Frontal cortex (tissue), 4 donors: ENCODE measurements around the gene CACNA1B. TPM values are rescaled to one million over a fixed set of nuclear protein-coding genes. Genes with fewer than 3 reads are reported as not detected.

Source experiments
- DNase-seq, 2 donors: peaks; one replicate each; pipeline ENCODE4 v3.0.0; 2012; ENCODE audit warnings: low spot score in 2 of 2
- FAIRE-seq: peaks from 2 replicates; lab custom pipeline; 2012; peaks lifted over from hg19 to GRCh38; lab: Jason Lieb, UNC
- total RNA-seq: library from RNA; depleted of rRNA; stranded (reverse); fragments of >200 nt; gene quantifications from one replicate; pipeline ENCODE4 v1.2.3, GENCODE V29; 2014
- donor health status: control.
- donor health status: control.
- donor health status: control.

Gene CACNA1B
- total RNA-seq, 1 donor from 2014 or later, result 31.4 TPM

- FAIRE-seq (no peak), DNase-seq (peak in 1 of 2 donors; percentile 58)
Measured at GRCh38 chr9:138044485-138045383, 167.2 kb downstream of the CACNA1B start.

GRCh38 chr9:138045541-138046490 is 168.2 kb downstream of the CACNA1B start:
- FAIRE-seq, result no peak

GRCh38 chr9:138046641-138047301 is 169.2 kb downstream of the CACNA1B start:
- no peak for DNase-seq
- FAIRE-seq, result no peak

More at GRCh38 chr9:138045541-138046490, 168.2 kb downstream of the CACNA1B start:
- DNase-seq, result no peak

- DNase-seq, result no peak
- no peak for FAIRE-seq
Measured at GRCh38 chr9:138047469-138048040, 170.0 kb downstream of the CACNA1B start.

GRCh38 chr9:138048184-138048583 is 170.6 kb downstream of the CACNA1B start:
- FAIRE-seq (no peak), DNase-seq (no peak)

DNA sequence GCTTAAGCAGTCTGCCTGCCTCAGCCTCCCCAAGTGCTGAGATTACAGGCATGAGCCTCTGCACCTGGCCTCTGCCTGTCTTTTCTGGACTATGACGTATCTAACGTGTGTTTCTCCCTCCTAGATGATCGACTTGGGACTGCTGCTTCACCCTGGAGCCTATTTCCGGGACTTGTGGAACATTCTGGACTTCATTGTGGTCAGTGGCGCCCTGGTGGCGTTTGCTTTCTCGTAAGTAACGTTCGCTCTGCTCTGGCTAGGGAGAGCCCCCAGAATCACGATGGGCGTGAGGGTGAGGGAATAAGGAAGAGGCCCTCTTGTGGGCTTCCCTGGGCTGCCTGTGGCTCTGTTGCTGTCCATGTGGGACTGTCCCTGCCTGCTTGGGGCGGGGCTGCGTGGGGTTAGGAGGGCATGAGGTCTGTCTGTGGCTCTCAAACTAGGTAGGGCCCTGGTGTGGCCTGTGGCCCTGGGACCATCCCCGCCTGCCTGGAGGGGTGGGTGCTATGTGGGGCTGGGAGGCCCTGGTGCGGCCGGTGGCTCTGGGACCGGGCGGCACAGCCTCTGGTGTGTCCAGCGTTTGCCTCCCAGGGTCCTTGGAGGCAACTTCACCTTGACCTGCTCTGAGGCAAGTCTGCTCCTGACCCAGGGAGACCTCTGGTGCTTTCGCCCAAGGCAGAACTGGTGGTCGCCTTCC is 171.7 kb downstream of the CACNA1B start:
- no peak for DNase-seq
- no peak for FAIRE-seq

- FAIRE-seq (no peak), DNase-seq (no peak)
Measured at GRCh38 chr9:138049779-138050471, 172.3 kb downstream of the CACNA1B start.

- DNase-seq (no peak), FAIRE-seq (no peak)
Measured at GRCh38 chr9:138050472-138051330, 173.1 kb downstream of the CACNA1B start.

- DNase-seq (no peak), FAIRE-seq (no peak)
Measured at GRCh38 chr9:138051586-138052321, 174.2 kb downstream of the CACNA1B start.

- FAIRE-seq, result no peak
- DNase-seq, result no peak
Measured at GRCh38 chr9:138052322-138052615, 174.7 kb downstream of the CACNA1B start.

- no peak for DNase-seq
- FAIRE-seq, result no peak
Measured at GRCh38 chr9:138052635-138053320, 175.2 kb downstream of the CACNA1B start.

- FAIRE-seq, result no peak
- no peak for DNase-seq
Measured at GRCh38 chr9:138053321-138053868, 175.8 kb downstream of the CACNA1B start.

DNA sequence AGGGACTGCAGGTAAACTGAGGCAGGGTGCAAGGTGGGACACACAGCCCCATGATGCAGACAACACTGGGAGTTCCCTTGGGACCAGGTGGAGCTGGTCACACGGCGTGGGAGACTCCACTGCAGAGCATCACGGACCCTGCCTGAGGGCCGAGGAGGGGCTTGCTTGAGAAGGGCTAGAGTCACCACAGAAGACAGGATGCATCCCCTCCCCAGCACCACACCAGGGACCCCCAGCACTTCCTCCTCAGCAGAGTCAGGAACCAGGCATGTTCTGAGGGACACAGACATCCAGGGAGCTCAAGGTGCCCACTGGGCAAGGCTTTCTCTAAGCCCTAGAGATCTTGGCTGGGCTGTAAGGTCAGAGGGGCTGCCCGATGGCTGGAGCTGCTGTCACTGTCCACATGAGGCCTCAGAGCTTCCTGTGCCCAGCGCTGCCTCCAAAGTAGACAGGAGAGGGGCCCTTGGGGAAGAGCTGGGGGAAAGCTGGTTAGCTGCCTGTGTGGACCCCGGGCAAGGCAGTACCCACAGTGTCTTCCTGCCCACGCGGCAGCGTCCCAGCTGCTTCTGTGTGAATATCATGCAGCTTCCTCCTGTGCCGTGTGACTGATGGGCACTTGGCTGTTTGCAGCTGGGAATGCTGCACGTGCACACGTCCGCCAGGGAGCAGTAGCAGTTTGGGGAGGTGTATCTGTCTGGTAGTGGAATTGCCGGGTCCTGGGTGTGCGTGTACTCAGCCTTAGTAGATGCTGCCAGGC is 176.6 kb downstream of the CACNA1B start:
- no peak for FAIRE-seq
- no peak for DNase-seq

DNA sequence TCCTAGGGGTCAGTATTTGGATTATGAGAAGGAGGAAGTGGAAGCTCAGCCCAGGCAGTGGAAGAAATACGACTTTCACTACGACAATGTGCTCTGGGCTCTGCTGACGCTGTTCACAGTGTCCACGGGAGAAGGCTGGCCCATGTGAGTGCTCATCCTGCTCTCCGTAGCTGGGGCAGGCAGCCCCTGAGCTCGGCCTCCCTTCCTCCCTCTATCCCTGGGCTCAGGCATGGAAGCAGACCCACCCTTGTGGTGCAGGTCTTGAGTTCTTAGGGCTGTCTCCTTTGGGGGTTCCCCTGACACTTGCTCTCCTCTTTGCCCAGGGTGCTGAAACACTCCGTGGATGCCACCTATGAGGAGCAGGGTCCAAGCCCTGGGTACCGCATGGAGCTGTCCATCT is 180.1 kb downstream of the CACNA1B start:
- DNase-seq (no peak), FAIRE-seq (no peak)

GRCh38 chr9:138058181-138058580 is 180.6 kb downstream of the CACNA1B start:
- no peak for FAIRE-seq
- DNase-seq, result no peak

- no peak for DNase-seq
- no peak for FAIRE-seq
Measured at GRCh38 chr9:138059196-138059595, 181.6 kb downstream of the CACNA1B start.
